Occipital lobe (tissue), 2 donors: Measurements from ENCODE around the gene HIBCH. TPM values are rescaled to one million over a fixed set of nuclear protein-coding genes. Genes with fewer than 3 reads are reported as not detected.
"Not testable (repeated sequence)": the region's sequence is repeated elsewhere in the genome, so short reads cannot be mapped to it uniquely, and the experiment has no call there.

Source experiments
- DNase-seq: peaks from one replicate; lab custom pipeline; 2025; lab: John Stamatoyannopoulos, UW
- total RNA-seq: library from RNA; depleted of rRNA; stranded (reverse); fragments of >200 nt; gene quantifications from one replicate; pipeline ENCODE4 v1.2.3, GENCODE V29; 2014

Gene HIBCH
- total RNA-seq, 1 donor from 2014 or later, result 19.2 TPM

DNA sequence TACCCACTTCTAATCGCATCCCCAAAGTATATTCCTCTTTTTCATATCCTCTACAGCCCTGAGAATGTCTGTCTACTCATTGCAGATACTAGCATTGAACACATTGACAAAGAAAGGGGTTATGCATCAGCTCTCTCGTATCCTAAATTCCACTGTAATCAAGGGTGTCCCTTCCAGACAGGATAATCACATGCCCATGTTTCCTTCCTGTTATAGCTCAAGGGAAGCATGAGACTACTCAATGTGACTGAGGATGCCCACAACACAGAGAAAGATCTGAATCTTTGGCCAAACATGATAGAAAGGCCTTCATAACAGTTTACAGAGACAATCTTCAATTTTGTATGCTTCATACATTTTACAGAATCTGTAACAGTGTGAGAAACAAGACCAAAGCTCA, 69.2 kb downstream of the HIBCH start:
- no peak for DNase-seq

DNA sequence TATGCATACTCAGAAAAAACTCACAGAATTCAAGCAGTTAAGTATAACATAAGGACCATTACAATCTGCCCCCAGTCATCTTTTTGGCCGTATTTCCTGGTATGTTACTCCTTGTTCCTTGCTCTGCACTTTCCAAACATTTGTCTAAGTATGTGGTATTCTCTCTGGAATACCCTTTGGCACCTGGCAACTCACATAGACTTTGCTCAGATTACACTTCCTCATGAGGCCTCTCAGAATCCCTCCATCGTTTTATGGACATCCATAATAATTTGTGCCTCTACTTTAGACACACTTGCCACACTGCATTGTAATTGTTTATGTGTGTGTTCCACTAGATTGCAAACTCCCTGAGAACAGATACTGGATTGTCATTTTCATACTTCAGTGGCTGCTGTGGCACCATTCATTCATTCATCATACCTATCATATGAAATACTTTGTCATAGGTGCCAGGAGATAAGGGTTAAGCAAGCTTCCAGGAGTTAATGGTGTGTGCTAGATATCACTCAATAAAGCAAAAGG, 84.0 kb downstream of the HIBCH start:
- DNase-seq, result no peak

DNA sequence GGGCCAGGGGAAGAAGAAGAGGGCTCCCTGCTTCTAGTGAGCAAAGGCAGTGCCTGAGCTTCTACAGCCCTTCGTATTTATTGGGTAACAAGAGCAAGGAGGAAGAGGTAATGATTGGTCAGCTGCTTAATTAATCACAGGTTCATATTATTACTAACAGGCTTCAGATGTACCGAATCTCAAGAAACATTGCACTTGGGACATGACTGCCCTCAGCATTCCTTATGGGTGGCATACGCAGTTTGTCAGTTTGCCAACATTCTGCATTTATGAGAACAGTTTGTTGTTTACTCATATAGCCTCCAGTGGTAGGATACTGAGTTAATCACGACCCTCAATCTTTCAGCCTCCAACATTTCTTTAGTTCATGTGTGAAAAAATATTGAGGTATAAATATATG, 84.5 kb downstream of the HIBCH start:
- no peak for DNase-seq

DNA sequence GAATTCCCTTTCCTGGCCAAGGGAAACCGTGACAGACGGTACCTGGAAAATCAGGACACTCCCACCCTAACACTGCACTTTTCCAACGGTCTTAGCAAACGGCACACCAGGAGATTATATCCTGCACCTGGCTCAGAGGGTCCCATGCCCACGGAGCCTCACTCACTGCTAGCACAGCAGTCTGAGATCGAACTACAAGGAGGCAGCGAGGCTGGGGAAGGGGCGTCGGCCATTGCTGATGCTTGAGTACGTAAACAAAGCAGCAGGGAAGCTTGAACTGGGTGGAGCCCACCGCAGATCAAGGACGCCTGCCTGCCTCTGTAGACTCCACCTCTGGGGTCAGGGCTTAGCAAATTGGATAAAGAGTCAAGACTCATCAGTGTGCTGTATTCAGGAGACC, 95.6 kb downstream of the HIBCH start:
- DNase-seq, result not testable (repeated sequence)

DNA sequence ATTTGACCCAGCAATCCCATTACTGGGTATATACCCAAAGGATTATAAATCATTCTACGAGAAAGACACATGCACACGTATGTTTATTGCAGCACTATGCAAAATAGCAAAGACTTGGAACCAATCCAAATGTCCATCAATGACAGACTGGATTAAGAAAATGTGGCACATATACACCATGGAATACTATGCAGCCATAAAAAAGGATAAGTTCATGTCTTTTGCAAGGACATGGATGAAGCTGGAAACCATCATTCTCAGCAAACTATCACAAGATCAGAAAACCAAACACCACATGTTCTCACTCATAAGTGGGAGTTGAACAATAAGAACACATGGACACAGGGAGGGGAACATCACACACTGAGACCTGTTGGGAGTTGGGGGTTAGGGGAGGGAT, 96.9 kb downstream of the HIBCH start:
- DNase-seq, result not testable (repeated sequence)

DNA sequence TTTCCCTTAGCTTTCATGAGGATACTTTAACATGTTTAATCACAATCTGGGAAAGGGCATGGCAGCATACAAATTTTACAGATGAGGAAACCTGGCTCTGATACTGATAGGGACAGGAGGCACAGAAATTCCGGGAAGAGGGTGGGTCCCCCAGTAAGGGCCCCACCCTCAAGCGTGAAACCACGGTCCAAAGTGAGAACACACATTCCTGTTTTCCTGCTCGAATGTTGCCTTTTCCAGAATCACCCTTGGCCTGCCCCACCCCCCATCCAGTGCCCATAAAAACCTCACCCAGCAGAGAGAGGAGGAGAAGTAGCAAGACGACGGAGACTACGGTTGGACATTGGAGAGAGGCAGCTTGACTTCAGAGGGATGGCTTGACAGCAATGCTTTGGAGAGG, 98.2 kb downstream of the HIBCH start:
- no peak for DNase-seq

DNA sequence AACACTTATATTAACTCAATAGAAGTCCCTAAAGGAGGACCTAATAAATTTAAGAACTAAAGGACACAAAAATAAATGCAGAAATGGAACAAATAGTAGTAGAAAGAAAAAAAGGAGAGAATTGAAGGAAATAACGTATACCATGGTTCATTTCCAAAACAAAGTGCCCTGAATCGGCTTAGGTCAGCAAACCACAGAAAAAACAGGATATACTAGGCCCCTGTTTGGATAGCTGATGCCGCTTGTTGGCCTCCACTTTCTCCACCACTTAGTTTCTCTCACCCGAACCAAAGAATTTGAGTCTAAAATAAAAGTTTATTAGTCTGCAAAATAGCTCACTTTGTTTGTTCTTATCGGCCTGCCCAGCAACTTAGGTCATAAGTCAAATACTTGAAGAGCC, 100.4 kb downstream of the HIBCH start:
- DNase-seq, result no peak

DNA sequence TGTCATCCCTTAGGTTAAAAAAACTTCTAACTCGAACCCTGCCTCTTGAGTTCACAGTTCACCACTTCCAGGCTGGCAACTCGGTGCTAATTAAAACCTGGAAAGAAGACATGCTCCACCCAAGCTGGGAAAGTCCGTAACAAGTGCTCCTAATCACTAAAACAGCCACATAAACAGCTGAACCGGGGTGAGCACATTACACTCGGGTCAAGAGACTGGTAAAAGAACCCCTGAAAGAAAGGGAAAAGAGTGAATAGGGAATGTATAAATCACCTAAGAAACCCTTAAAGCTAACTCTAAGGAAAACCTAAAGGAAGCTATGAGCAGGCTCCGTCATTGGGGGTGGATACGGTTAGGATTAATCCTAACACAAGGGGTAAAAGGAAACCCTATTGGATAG, 102.0 kb downstream of the HIBCH start:
- DNase-seq, result no peak

DNA sequence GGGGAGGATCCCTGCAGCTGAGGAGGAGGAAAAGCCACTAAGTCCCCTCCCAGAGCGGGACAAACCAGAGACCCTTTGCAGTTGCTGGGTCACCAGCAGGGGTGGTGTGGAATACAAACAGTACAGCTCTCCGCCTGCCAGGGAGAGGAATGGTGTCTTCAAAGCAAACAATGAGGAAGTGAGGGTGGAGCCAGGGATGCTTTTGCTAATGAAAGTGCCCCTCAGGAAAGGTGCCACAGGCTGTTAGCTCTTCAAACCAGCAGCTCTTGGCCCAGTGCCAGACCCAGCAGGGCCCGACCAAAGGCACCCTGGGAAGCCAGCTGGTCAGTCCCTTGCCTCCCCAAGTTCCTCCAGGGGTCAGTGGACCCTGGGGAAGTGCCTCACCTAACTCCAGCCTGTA, 102.8 kb downstream of the HIBCH start:
- DNase-seq, result no peak

DNA sequence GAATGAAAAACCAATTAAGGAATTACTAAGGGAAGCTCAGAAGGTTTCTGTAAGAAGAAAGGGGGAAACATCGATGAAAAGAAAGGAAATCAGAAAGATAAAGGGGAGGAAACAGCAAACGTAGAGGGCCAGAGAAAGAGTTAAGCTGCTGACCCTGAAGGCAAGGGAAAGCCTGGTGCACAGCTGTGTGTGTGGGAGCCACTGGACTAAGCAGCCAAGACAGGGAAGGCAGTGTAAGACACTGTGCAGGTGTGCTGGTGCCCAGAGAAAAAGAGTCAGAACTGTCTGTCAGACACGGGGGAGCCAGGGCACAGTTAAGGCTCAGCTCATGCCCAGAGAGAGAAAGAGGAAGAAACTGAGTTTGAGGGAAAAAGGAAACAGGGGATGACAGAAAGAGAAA, 104.0 kb downstream of the HIBCH start:
- no peak for DNase-seq

DNA sequence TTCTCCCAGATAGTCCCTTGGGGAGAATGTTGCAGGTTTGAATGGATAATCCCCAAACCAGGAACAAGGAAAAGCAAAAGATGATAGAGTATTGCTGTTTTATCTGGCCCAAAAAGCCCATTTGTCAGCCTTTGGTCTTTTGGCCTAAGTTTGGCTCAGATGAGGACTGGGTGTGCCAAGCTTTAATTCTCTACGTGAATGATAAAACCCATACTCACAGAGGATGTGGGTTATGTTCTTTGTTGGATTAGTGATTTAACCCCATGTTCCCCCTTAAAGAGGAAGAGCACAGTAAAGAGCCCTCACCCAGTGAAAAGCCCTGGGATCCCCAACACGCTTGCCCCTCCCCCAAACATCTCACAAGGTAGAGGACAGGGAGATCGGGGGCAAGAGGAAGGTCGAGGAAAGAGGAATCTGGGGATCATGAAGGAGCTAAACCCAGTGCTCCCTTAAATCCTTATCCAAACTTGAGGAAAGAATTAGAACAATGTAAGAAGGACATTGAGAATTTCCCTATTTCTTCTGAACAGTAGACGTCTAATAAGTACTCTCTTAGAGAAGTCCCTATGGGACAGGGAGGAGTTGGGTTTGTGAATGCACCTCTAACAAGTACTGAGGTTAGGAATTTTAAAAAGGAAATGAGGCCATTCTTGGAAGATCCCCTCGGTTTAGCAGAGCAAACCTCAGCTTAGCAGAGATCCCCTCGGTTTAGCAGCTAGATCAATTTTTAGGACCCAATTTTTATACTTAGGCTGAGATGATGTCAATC, 105.0 kb downstream of the HIBCH start:
- no peak for DNase-seq

DNA sequence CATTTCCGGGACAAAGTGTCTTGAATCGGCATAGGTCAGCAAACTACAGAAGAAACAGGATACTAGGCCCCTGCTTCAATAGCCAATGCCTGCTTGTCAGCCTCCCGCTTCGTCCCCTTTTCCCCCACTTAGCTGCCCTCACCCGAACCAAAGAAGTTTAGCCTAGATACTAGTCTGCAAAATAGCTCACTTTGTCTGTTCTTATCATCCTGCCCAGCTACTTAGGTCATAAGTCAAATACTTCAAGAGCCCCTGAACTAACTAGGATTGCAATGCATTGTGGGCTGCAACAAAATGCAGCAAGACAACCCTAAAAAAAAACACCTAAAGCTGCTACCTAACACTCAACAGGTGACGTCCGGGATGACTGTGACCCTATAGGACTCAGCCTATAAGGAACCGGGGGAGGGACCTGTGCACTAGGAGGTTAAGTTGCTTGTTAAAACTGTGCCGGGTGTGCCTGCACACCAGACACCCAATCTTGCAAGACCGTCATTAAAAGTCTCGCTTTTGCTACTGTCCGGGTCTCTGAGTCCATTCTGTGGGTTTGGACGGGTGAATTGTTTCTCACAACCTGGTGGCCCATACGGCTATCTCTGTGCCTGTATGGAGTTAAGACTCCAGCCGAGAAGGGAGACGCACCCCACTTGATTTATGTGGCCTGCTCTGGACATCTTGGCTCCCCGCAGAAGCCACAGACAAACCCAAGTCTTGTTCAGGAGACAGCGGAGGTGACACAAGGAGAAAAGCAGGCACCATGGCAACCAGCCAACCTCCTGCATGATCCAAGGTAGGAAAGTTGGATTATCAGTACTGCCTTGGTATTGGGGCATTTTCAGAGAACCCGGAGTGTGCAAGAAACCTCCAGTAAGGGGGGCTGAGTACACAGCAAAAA, 105.9 kb downstream of the HIBCH start:
- no peak for DNase-seq

DNA sequence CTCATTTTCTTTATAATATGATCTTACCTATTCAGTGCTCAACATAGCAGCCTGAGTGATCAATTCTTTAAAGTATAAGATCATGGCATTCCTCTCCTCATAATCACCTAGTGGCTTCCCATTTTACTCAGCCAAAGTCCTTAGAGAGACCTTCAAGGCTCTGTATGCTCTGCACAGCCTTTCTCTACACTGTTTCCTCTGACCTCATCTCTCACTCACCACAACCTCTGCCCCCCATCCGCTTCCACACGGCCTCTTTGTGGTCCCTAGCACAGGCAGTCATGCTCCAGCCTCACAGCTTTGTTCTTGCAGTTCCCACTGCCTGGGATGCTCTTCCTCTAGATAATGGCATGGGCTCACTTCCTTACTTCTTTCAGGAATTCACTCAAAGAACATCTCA, 109.2 kb downstream of the HIBCH start:
- no peak for DNase-seq

DNA sequence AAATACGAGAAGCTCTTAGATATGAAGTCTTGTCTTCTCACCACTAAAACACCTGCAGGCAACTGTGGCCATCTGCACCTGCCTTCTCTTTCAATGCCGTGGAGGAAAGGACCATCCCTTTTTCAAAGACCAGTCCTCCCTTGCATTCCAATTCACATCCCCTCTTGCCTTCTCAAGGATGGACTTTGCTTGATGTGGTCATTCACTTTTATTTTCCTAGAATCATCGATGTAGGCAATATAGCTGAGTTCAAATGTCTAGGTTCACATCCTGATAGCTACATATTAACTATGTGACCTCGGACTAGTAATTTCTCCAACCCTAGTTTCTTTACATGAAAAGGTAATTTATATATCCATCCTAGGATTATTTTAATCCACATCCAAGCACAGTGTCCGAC, 110.1 kb downstream of the HIBCH start:
- DNase-seq, result no peak

DNA sequence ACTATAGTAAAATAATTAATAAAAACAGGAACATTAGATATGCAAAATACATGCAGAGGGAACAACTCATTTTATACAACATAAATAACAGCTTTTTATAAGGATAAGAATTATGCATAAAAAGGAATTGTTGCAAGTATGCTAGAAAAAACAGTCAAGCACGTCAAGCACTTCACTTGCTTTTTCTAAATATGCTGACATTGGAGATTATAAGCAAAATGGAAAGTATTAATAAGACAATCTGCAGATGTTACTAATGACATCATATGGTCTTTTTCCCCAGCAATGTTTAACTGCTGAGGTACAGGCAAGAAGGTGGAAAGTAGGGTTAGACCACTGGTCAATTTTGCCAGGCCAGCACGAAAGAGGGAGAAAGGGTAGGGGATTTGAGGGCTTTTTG, 111.7 kb downstream of the HIBCH start:
- DNase-seq, result no peak

DNA sequence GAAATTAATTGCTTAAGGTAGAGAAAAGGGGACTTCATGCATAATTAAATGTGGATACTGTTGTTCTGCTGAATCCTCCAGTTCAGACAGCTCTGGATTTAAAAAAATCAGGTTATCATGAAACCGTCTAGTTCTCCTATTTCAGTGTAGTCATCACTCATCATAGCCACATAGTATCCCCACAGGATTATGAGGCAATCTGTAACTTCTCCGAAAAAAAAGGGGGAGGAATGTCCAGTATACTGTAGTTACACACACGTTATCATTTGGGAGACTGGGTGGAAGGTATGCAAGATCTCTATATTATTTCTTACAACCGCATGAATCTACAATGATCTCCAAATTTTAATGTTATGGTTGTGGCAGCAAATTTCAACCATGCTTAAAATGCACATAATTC, 114.0 kb downstream of the HIBCH start:
- DNase-seq, result no peak

DNA sequence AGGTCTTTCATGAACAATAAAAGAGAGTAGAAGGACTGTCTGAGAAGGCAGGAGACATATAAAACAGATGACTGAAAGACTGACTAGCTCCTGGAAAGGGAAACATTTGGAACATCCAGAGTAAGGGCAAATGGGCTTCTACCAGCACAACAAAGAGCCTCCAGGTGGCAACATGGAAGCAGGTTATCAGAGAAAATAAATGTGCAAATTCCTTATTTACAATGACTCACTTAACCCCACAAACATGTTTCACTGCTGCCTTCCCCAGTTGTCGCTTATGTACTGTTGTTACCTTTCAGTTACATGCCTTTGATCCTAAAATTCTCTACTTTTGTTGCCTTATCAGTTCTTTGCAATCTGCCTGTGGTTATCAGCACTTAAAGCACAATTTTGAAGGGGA, 117.0 kb downstream of the HIBCH start:
- DNase-seq, result no peak

DNA sequence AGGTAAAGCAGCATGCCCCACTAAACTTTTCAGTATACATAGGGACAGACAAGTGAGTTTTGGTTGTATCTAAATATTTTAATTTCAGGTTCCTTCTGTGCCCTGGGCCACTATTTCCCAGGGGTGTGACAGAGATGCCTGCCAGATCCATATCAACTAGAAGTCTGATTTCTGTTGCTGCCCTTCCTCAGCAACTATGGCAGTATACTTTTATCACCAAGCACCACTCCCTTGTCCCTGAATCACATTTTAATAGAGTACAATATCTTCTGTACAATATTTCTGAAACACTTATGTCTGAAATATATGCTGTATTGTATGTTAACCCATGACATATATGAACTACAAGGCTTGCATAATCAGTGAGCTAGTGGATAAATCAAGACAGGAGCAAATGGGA, 117.6 kb downstream of the HIBCH start:
- DNase-seq, result no peak

DNA sequence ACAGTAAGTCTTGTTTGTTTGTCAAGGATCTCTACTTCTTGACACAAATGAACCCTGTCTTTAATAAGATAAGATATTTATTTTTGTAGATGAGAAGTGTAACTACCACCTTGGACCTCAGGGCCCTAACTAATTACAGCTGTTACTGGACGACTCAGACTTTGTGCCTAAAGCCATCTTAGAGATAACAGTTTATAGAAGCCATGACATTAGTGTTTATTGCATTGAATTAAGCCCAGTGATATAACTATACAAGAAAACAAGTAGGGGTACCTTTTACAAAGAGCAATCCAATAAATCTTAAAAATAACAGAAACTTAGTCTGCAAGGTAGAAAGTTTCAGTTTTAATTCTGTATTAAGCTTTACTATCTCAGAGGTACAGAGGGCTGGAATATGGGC, 119.0 kb downstream of the HIBCH start:
- no peak for DNase-seq

DNA sequence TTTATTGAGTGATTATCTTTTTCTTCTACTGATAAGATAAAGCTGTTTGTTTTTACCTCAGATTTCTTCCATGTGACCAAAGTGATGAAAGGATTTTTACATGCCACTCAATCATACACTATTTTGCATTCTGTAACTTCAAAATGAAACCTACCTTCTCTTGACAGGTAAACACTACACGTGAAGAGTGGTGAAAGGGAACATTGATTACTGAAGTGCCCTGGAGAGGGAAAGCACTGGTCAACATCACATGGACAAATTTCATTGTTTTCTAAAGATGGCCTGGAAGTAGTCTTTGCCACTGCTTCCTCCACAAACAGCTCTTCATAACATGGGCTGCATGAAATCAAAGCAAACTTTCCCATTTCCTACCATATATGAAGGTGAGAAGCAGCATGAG, 120.1 kb downstream of the HIBCH start:
- DNase-seq, result no peak

DNA sequence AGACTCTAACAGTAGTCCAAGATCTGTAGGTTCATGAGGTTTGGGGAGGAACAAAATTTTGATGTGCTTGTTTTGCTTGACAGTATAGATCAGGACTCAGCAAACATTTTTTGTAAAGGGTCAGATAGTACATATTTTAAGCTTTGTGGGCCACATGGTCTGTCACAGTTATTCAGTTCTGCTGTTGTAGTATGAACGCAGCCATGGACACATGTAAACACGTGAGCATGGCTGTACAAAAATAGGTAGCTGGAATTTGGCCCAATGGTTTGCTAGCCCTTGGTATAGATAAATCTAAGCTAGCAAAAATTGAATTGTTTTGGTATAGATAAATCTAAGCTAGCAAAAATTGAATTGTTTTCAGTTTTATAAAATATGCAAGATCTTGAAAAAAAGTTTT, 120.5 kb downstream of the HIBCH start:
- DNase-seq, result no peak

DNA sequence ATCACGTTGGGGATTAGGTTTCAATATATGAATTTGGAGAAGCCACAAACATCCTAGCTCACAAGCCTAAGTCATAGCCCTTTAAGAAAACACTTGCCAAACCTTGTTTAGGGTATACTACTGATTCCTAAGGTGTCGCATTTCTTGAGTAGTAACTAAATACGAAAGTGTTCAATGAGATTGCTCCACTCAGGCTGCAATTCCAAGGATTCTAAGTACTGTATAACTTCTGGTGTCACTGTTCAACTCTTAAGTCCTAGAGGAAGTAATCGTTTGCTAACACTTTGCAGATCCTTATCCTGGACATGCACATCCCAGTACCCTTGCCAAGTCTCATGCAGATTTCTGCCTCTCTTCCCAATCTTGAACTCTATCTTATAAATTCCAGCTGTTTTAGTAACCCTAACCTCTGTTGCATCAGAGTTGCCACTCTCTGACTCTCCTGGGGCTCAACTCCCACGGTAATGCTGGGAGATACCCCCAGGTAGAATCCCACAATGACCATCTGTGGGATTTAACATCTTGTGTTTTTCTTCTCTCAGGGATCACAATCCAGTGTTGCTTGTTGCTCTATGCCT, 122.4 kb downstream of the HIBCH start:
- no peak for DNase-seq
